CD14-positive monocyte (primary cell): Measurements from ENCODE around the gene TNIP2. TPM values are rescaled to one million over a fixed set of nuclear protein-coding genes. Genes with fewer than 3 reads are reported as not detected.
A peak's percentile ranks its signal among the peaks of the same experiment; 100 is the strongest.

ENCODE experiments used
- DNase-seq, 3 donors: peaks; one replicate each; pipeline ENCODE4 v3.0.0-alpha.2; 2011 to 2022
- H2AFZ ChIP-seq: 2 replicates; pipeline ENCODE4 v1.6.0; 2012; ENCODE audit warnings: mild to moderate bottlenecking, low read depth, low read length, inconsistent platforms; ENCODE audit not compliant: insufficient read depth, poor library complexity, severe bottlenecking
- H3K27ac ChIP-seq, 2 donors: 1 replicate in 1 of 2; 2 replicates in 1 of 2; pipeline ENCODE4 v1.5.1; 2012 to 2013; ENCODE audit warnings: low read length in 2 of 2, control low read depth in 1 of 2, inconsistent platforms in 1 of 2, low read depth in 1 of 2, mild to moderate bottlenecking in 1 of 2
- H3K27me3 ChIP-seq, 2 donors: one replicate each; pipeline versions ENCODE4 v1.6.0 to v1.6.1; 2011 to 2013; ENCODE audit warnings: low read length in 2 of 2; ENCODE audit not compliant: control insufficient read depth in 2 of 2, insufficient read depth in 2 of 2
- H3K36me3 ChIP-seq, 2 donors: replicated peaks in 1 of 2; 1 replicate in 1 of 2; 2 replicates in 1 of 2; pipeline versions ENCODE4 v1.5.1 to v1.6.1; 2012 to 2013; ENCODE audit warnings: low read length in 2 of 2, control low read depth in 1 of 2, inconsistent platforms in 1 of 2, mild to moderate bottlenecking in 1 of 2; ENCODE audit not compliant: insufficient read depth in 2 of 2, control insufficient read depth in 1 of 2
- H3K4me1 ChIP-seq, 2 donors: 1 replicate in 1 of 2; 2 replicates in 1 of 2; pipeline versions ENCODE4 v1.5.1 to v1.6.1; 2012 to 2013; ENCODE audit warnings: low read length in 2 of 2, control low read depth in 1 of 2, inconsistent platforms in 1 of 2, mild to moderate bottlenecking in 1 of 2, moderate library complexity in 1 of 2; ENCODE audit not compliant: insufficient read depth in 2 of 2, control insufficient read depth in 1 of 2
- H3K4me2 ChIP-seq: replicated peaks from 2 replicates; pipeline ENCODE3; 2012; ENCODE audit warnings: low read length, moderate library complexity, mild to moderate bottlenecking; ENCODE audit not compliant: poor library complexity, severe bottlenecking; ENCODE audit errors: extremely low read depth
- H3K4me3 ChIP-seq, 3 experiments: fragments of 200-600 bp in 1 of 3; sonication (generic) in 1 of 3; replicated peaks in 1 of 3; 1 replicate in 2 of 3; 2 replicates in 1 of 3; pipeline ENCODE4 v1.5.1; 2011 to 2013; ENCODE audit warnings: low read length in 3 of 3, mild to moderate bottlenecking in 3 of 3, control low read depth in 2 of 3, low read depth in 2 of 3, inconsistent platforms in 1 of 3, moderate library complexity in 1 of 3
- H3K79me2 ChIP-seq: 2 replicates; pipeline ENCODE4 v1.6.0; 2012; ENCODE audit warnings: mild to moderate bottlenecking, control low read depth, inconsistent platforms, low read length, moderate library complexity; ENCODE audit not compliant: insufficient read depth
- H3K9ac ChIP-seq: 2 replicates; pipeline ENCODE4 v1.6.0; 2017; ENCODE audit warnings: low read length, mild to moderate bottlenecking; ENCODE audit not compliant: insufficient read depth, poor library complexity, severe bottlenecking
- H3K9me3 ChIP-seq, 2 donors: replicated peaks in 1 of 2; 1 replicate in 1 of 2; 2 replicates in 1 of 2; pipeline versions ENCODE4 v1.5.1 to v1.6.1; 2012 to 2013; ENCODE audit warnings: low read length in 2 of 2, control low read depth in 1 of 2; ENCODE audit not compliant: control insufficient read depth in 1 of 2, insufficient read depth in 1 of 2
- H4K20me1 ChIP-seq: 2 replicates; pipeline ENCODE4 v1.6.0; 2012; ENCODE audit warnings: mild to moderate bottlenecking, low read length, control low read depth, moderate library complexity; ENCODE audit not compliant: insufficient read depth
- H3K27ac Mint-ChIP-seq, 7 donors: one replicate each; pipeline ENCODE4 v1.8.0; 2020; ENCODE audit warnings: mild to moderate bottlenecking in 7 of 7, mixed read lengths in 7 of 7, moderate library complexity in 6 of 7, inconsistent platforms in 2 of 7
- H3K27me3 Mint-ChIP-seq, 3 donors: one replicate each; pipeline ENCODE4 v1.8.0; 2021 to 2022; ENCODE audit warnings: low read depth in 3 of 3, mild to moderate bottlenecking in 3 of 3, mixed read lengths in 3 of 3, moderate library complexity in 3 of 3, inconsistent platforms in 1 of 3
- H3K36me3 Mint-ChIP-seq, 2 donors: one replicate each; pipeline ENCODE4 v1.8.0; 2020; ENCODE audit warnings: mixed read lengths in 2 of 2, inconsistent platforms in 1 of 2, mild to moderate bottlenecking in 1 of 2
- H3K4me1 Mint-ChIP-seq: one replicate; pipeline ENCODE4 v1.8.0; 2020; ENCODE audit warnings: mild to moderate bottlenecking, mixed read lengths
- H3K4me3 Mint-ChIP-seq, 2 donors: one replicate each; pipeline ENCODE4 v1.8.0; 2020; ENCODE audit warnings: mild to moderate bottlenecking in 2 of 2, mixed read lengths in 2 of 2, moderate library complexity in 1 of 2
- H3K9me3 Mint-ChIP-seq, 7 donors: one replicate each; pipeline ENCODE4 v1.8.0; 2020 to 2022; ENCODE audit warnings: mixed read lengths in 7 of 7, mild to moderate bottlenecking in 6 of 7, moderate library complexity in 6 of 7, inconsistent platforms in 2 of 7
- CTCF ChIP-seq: fragments of 200-600 bp; IDR thresholded peaks from one replicate; pipeline ENCODE4 v1.8.0; 2022; ENCODE audit warnings: antibody characterized with exemption, mild to moderate bottlenecking
- WGBS: methylation state at CpG from one replicate; pipeline ENCODE4 v1.1.5; 2013; ENCODE audit warnings: missing lambda C conversion rate; ENCODE audit not compliant: insufficient coverage; 5-methylcytosine and 5-hydroxymethylcytosine counted together
- intact Hi-C, 2 donors: fragments of 100-400 bp; cut with micrococcal nuclease; formaldehyde crosslinking; loops; one replicate each; pipeline versions ENCODE4 v1.15.0 to v1.15.1; 2023
- polyA plus RNA-seq, 3 donors: library from polyadenylated mRNA; depleted of rRNA in 1 of 3; unstranded in 2 of 3; stranded (reverse) in 1 of 3; fragments of 300-500 nt in 2 of 3; fragments of >200 nt in 1 of 3; fragmentation: Illumina TruSeq in 2 of 3; gene quantifications; 1 replicate in 2 of 3; 2 replicates in 1 of 3; pipeline ENCODE4 v1.2.3, GENCODE V29; 2012 to 2021

TNIP2 gene
- polyA plus RNA-seq, 3 donors, result 27.6 to 75.7 (median 28.2) TPM

- H3K4me3 Mint-ChIP-seq, result peak overlapping the region; percentile 49 to 66
- peaks cover 87 to 90% of the 10 kb centered on the region in 2 donors for H3K4me1 ChIP-seq
Observed at GRCh38 chr4:2791518-2792395, 35.6 kb upstream of the TNIP2 start.

More at GRCh38 chr4:2791518-2792395, 35.6 kb upstream of the TNIP2 start:
- Histone ChIP-seq H3K36me3 (peaks cover 14% of the 10 kb centered on the region in 2 donors), H3K9me3 (no peaks in the 10 kb centered on the region), H2AFZ (no peak overlapping the region), H4K20me1 (peaks cover 38% of the 10 kb centered on the region), H3K4me3 (peak overlapping the region in 1 of 3 experiments; percentile 48), H3K79me2 (peaks cover 44% of the 10 kb centered on the region), H3K27ac (peak overlapping the region; percentile 79 to 85), H3K4me2 (peak overlapping the region; percentile 98), H3K9ac (peak overlapping the region; percentile 36), H3K27me3 (no peaks in the 10 kb centered on the region)
- H3K36me3 Mint-ChIP-seq, result peaks cover 21% of the 10 kb centered on the region in 2 donors
- DNase-seq, result peak; percentile 47 to 56 (median 50)
- peaks cover 81% of the 10 kb centered on the region for H3K4me1 Mint-ChIP-seq
- peak overlapping the region; percentile 83 to 95 (median 90) for H3K27ac Mint-ChIP-seq
- WGBS, result 95% methylated on average over 7 of the region's 10 CpGs
- H3K27me3 Mint-ChIP-seq, result peaks cover 0 to 5% (median 2%) of the 10 kb centered on the region in 3 donors
- no peak for TF ChIP-seq CTCF
- intact Hi-C loops, result no loop called here
- no peaks in the 10 kb centered on the region for H3K9me3 Mint-ChIP-seq
